Mucosa of stomach (tissue), 1 donor: ENCODE measurements around the gene SPIN1.

ENCODE experiments used
- H3K27me3 ChIP-seq: one replicate; pipeline ENCODE4 v1.7.0; 2013; ENCODE audit warnings: mild to moderate bottlenecking, low read length; ENCODE audit not compliant: control insufficient read depth, insufficient read depth
- H3K36me3 ChIP-seq: one replicate; pipeline ENCODE4 v1.7.0; 2013; ENCODE audit warnings: low read length; ENCODE audit not compliant: control insufficient read depth, insufficient read depth
- H3K4me1 ChIP-seq: one replicate; pipeline ENCODE4 v1.7.0; 2013; ENCODE audit warnings: mild to moderate bottlenecking, low read length; ENCODE audit not compliant: control insufficient read depth, insufficient read depth
- H3K4me3 ChIP-seq: one replicate; pipeline ENCODE4 v1.7.0; 2013; ENCODE audit warnings: low read length
- H3K9ac ChIP-seq: one replicate; pipeline ENCODE4 v1.7.0; 2013; ENCODE audit warnings: mild to moderate bottlenecking, low read length, moderate library complexity
- H3K9me3 ChIP-seq: one replicate; pipeline ENCODE4 v1.7.0; 2013; ENCODE audit warnings: mild to moderate bottlenecking, low read length, moderate library complexity; ENCODE audit not compliant: control insufficient read depth
- donor health status: Pancreatic carcinoma.

SPIN1 gene

GRCh38 chr9:88391236-88391635, 3.0 kb downstream of the SPIN1 start:
- H3K4me3 ChIP-seq: no peak overlapping the region
- no peaks in the 10 kb centered on the region for H3K9me3 ChIP-seq

GRCh38 chr9:88391921-88392320, 3.7 kb downstream of the SPIN1 start:
- Histone ChIP-seq H3K4me1 (peaks cover 3% of the 10 kb centered on the region), H3K9ac (no peak overlapping the region), H3K4me3 (no peak overlapping the region), H3K27me3 (no peaks in the 10 kb centered on the region), H3K9me3 (no peaks in the 10 kb centered on the region), H3K36me3 (no peaks in the 10 kb centered on the region)

More at GRCh38 chr9:88391236-88391635, 3.0 kb downstream of the SPIN1 start:
- H3K4me1 ChIP-seq: peaks cover 8% of the 10 kb centered on the region
- no peaks in the 10 kb centered on the region for H3K27me3 ChIP-seq
- H3K36me3 ChIP-seq: no peaks in the 10 kb centered on the region
- no peak overlapping the region for H3K9ac ChIP-seq

GRCh38 chr9:88392549-88392948, 4.3 kb downstream of the SPIN1 start:
- H3K4me3 ChIP-seq: no peak overlapping the region
- H3K36me3 ChIP-seq: no peaks in the 10 kb centered on the region
- no peaks in the 10 kb centered on the region for H3K27me3 ChIP-seq
- no peak overlapping the region for H3K9ac ChIP-seq
- H3K9me3 ChIP-seq: no peaks in the 10 kb centered on the region
- H3K4me1 ChIP-seq: no peaks in the 10 kb centered on the region

- no peaks in the 10 kb centered on the region for H3K27me3 ChIP-seq
- peaks cover 6% of the 10 kb centered on the region for H3K4me1 ChIP-seq
- no peaks in the 10 kb centered on the region for H3K36me3 ChIP-seq
- no peak overlapping the region for H3K4me3 ChIP-seq
- no peak overlapping the region for H3K9ac ChIP-seq
- no peaks in the 10 kb centered on the region for H3K9me3 ChIP-seq
Observed at GRCh38 chr9:88396836-88397577, 8.8 kb downstream of the SPIN1 start.

- Histone ChIP-seq H3K9me3 (no peaks in the 10 kb centered on the region), H3K4me3 (no peak overlapping the region), H3K27me3 (no peaks in the 10 kb centered on the region), H3K9ac (no peak overlapping the region), H3K36me3 (no peaks in the 10 kb centered on the region), H3K4me1 (peaks cover 6% of the 10 kb centered on the region)
Observed at GRCh38 chr9:88398016-88398415, 9.8 kb downstream of the SPIN1 start.

- H3K4me3 ChIP-seq: no peak overlapping the region
- H3K9me3 ChIP-seq: no peaks in the 10 kb centered on the region
- H3K9ac ChIP-seq: no peak overlapping the region
- peaks cover 6% of the 10 kb centered on the region for H3K4me1 ChIP-seq
- H3K27me3 ChIP-seq: no peaks in the 10 kb centered on the region
- H3K36me3 ChIP-seq: no peaks in the 10 kb centered on the region
Observed at GRCh38 chr9:88399966-88400365, 11.7 kb downstream of the SPIN1 start.

- Histone ChIP-seq H3K9me3 (no peaks in the 10 kb centered on the region), H3K27me3 (no peaks in the 10 kb centered on the region), H3K4me1 (peaks cover 6% of the 10 kb centered on the region), H3K9ac (no peak overlapping the region), H3K4me3 (no peak overlapping the region), H3K36me3 (no peaks in the 10 kb centered on the region)
Observed at GRCh38 chr9:88403340-88403739, 15.1 kb downstream of the SPIN1 start.

GRCh38 chr9:88406051-88406450, 17.8 kb downstream of the SPIN1 start:
- Histone ChIP-seq H3K9me3 (no peaks in the 10 kb centered on the region), H3K27me3 (no peaks in the 10 kb centered on the region), H3K4me3 (no peak overlapping the region), H3K9ac (no peak overlapping the region), H3K4me1 (no peaks in the 10 kb centered on the region), H3K36me3 (no peaks in the 10 kb centered on the region)

GRCh38 chr9:88411471-88411870, 23.2 kb downstream of the SPIN1 start:
- Histone ChIP-seq H3K4me3 (no peak overlapping the region), H3K9me3 (peaks cover 9% of the 10 kb centered on the region), H3K4me1 (no peaks in the 10 kb centered on the region), H3K9ac (no peak overlapping the region), H3K27me3 (no peaks in the 10 kb centered on the region), H3K36me3 (no peaks in the 10 kb centered on the region)

GRCh38 chr9:88414298-88414697, 26.1 kb downstream of the SPIN1 start:
- H3K4me3 ChIP-seq: no peak overlapping the region
- peaks cover 9% of the 10 kb centered on the region for H3K9me3 ChIP-seq
- no peaks in the 10 kb centered on the region for H3K4me1 ChIP-seq
- H3K27me3 ChIP-seq: no peaks in the 10 kb centered on the region
- no peaks in the 10 kb centered on the region for H3K36me3 ChIP-seq
- H3K9ac ChIP-seq: no peak overlapping the region

- Histone ChIP-seq H3K9me3 (peaks cover 9% of the 10 kb centered on the region), H3K27me3 (no peaks in the 10 kb centered on the region), H3K36me3 (peaks cover 5% of the 10 kb centered on the region), H3K4me3 (no peak overlapping the region), H3K4me1 (no peaks in the 10 kb centered on the region), H3K9ac (no peak overlapping the region)
Observed at GRCh38 chr9:88418025-88418424, 29.8 kb downstream of the SPIN1 start.

- no peaks in the 10 kb centered on the region for H3K27me3 ChIP-seq
- H3K9me3 ChIP-seq: peaks cover 4% of the 10 kb centered on the region
- no peak overlapping the region for H3K4me3 ChIP-seq
- H3K36me3 ChIP-seq: peaks cover 5% of the 10 kb centered on the region
- no peaks in the 10 kb centered on the region for H3K4me1 ChIP-seq
- H3K9ac ChIP-seq: no peak overlapping the region
Observed at GRCh38 chr9:88418715-88419540, 30.7 kb downstream of the SPIN1 start.
